HepG2 (cell line): ENCODE measurements around the gene SRP9. TPM values are rescaled to one million over a fixed set of nuclear protein-coding genes. Genes with fewer than 3 reads are reported as not detected.

Experiments used
- EED ChIP-seq: sonication (generic); formaldehyde crosslinking; IDR thresholded peaks from 2 replicates; pipeline ENCODE4 v1.5.0; 2020; ENCODE audit warnings: mild to moderate bottlenecking, missing genetic modification reagents
- HNRNPH1 ChIP-seq: fragments of 200-400 bp; formaldehyde crosslinking; optimal IDR thresholded peaks from 2 replicates; pipeline ENCODE3; 2017; ENCODE audit warnings: mild to moderate bottlenecking, low read depth, low read length
- JDP2 ChIP-seq: sonication (generic); formaldehyde crosslinking; IDR thresholded peaks from 2 replicates; pipeline ENCODE4 v1.8.1; 2022; ENCODE audit warnings: missing genetic modification reagents, borderline replicate concordance
- MAZ ChIP-seq, 2 experiments: sonication (generic) in 1 of 2; formaldehyde crosslinking in 1 of 2; IDR thresholded peaks; 2 replicates each; pipeline versions ENCODE4 v1.5.0 to v1.6.1; 2012 to 2020; ENCODE audit warnings: low read depth in 2 of 2, mild to moderate bottlenecking in 2 of 2, borderline replicate concordance in 1 of 2, improper control_type of control experiment in 1 of 2, low read length in 1 of 2, missing genetic modification reagents in 1 of 2, moderate library complexity in 1 of 2
- MTA1 ChIP-seq: sonication (generic); formaldehyde crosslinking; IDR thresholded peaks from 2 replicates; pipeline ENCODE4 v1.4.0; 2020; ENCODE audit warnings: missing genetic modification reagents, mild to moderate bottlenecking, borderline replicate concordance
- NCOA2 ChIP-seq: sonication (generic); formaldehyde crosslinking; IDR thresholded peaks from 2 replicates; pipeline ENCODE4 v1.8.0; 2022; ENCODE audit warnings: inconsistent platforms
- NFE2L2 ChIP-seq: fragments of 150-350 bp; IDR thresholded peaks from 2 replicates; pipeline ENCODE4 v1.6.1; 2014; ENCODE audit warnings: low read length
- POLR2AphosphoS5 ChIP-seq: IDR thresholded peaks from 2 replicates; pipeline ENCODE4 v1.6.1; 2012; ENCODE audit warnings: low read depth, low read length
- TEAD3 ChIP-seq: optimal IDR thresholded peaks from 2 replicates; pipeline ENCODE3; 2016; ENCODE audit warnings: borderline replicate concordance
- TERF1 ChIP-seq: sonication (generic); formaldehyde crosslinking; IDR thresholded peaks from 2 replicates; pipeline ENCODE4 v1.8.0; 2022; ENCODE audit warnings: mild to moderate bottlenecking, missing genetic modification reagents, moderate library complexity
- TFDP2 ChIP-seq: sonication (generic); formaldehyde crosslinking; IDR thresholded peaks from 2 replicates; pipeline ENCODE4 v1.4.0; 2020; ENCODE audit warnings: missing genetic modification reagents
- ZKSCAN8 ChIP-seq: IDR thresholded peaks from 2 replicates; pipeline ENCODE4 v1.6.1; 2016; ENCODE audit warnings: borderline replicate concordance, missing genetic modification reagents, missing compliant biosample characterization
- ZNF331 ChIP-seq: sonication (generic); formaldehyde crosslinking; IDR thresholded peaks from 2 replicates; pipeline ENCODE4 v1.4.0; 2020; ENCODE audit warnings: missing genetic modification reagents
- ZNF609 ChIP-seq: sonication (generic); formaldehyde crosslinking; IDR thresholded peaks from 2 replicates; pipeline ENCODE4 v1.4.0; 2020; ENCODE audit warnings: mild to moderate bottlenecking, missing genetic modification reagents, borderline replicate concordance
- ZNF788 ChIP-seq: sonication (generic); formaldehyde crosslinking; IDR thresholded peaks from 2 replicates; pipeline ENCODE4 v1.5.0; 2020; ENCODE audit warnings: mild to moderate bottlenecking, missing genetic modification reagents, borderline replicate concordance
- polyA plus RNA-seq, 8 experiments: library from polyadenylated mRNA; depleted of rRNA in 3 of 8; stranded (reverse) in 7 of 8; unstranded in 1 of 8; fragments of >200 nt; fragmentation: Illumina TruSeq in 4 of 8; extraction: Trizol in 4 of 8; gene quantifications; 2 replicates each; pipeline versions ENCODE4 v1.2.1 to v1.2.3, GENCODE V29; 2011 to 2016; ENCODE audit warnings: low read depth in 4 of 8, missing spikeins in 1 of 8, mixed read lengths in 1 of 8; ENCODE audit not compliant: insufficient read depth in 1 of 8
- total RNA-seq, 5 experiments: library from RNA; depleted of rRNA; stranded (reverse); fragments of >200 nt; fragmentation: Illumina TruSeq; extraction: Trizol; gene quantifications; 2 replicates each; pipeline ENCODE4 v1.2.3, GENCODE V29; 2016; ENCODE audit warnings: low read depth in 1 of 5
- TF ChIP-seq, protein P1 (sequence below): sonication (generic); formaldehyde crosslinking; IDR thresholded peaks from 2 replicates; pipeline ENCODE4 v1.4.0; 2020; ENCODE audit warnings: missing genetic modification reagents, borderline replicate concordance
- TF ChIP-seq, protein P2 (sequence below): sonication (generic); formaldehyde crosslinking; IDR thresholded peaks from 2 replicates; pipeline ENCODE4 v1.5.0; 2020; ENCODE audit warnings: missing genetic modification reagents

SRP9 gene
- total and polyA plus RNA-seq, 2 of the 13 experiments (the other 11 are each of a cell fraction or from before 2014, with no cell fraction given), result 251 to 307 TPM

- TF ChIP-seq MAZ (IDR thresholded peaks at IDR 0.05; ENCODE audit: borderline replicate concordance, low read depth, low read length) (peak; percentile 48), MAZ (CRISPR knock-in tag; IDR thresholded peaks at IDR 0.05; ENCODE audit: low read depth) (peak; percentile 76), TEAD3 (CRISPR knock-in tag) (peak; percentile 99), EED (CRISPR knock-in tag) (no peak), NCOA2 (CRISPR knock-in tag) (peak; percentile 97), ZNF331 (peak; percentile 93), HNRNPH1 (no peak), ZNF609 (peak; percentile 96), POLR2AphosphoS5 (no peak), JDP2 (no peak), MTA1 (CRISPR knock-in tag) (peak; percentile 92), TERF1 (CRISPR knock-in tag) (no peak), ZNF788 (peak; percentile 97; the same call in 1 of the 2 replicates), ZKSCAN8 (CRISPR knock-in tag) (peak; percentile 95), NFE2L2 (peak; percentile 53), TFDP2 (CRISPR knock-in tag) (no peak; the same call in 1 of the 2 replicates)
- TF ChIP-seq, protein P1, sequence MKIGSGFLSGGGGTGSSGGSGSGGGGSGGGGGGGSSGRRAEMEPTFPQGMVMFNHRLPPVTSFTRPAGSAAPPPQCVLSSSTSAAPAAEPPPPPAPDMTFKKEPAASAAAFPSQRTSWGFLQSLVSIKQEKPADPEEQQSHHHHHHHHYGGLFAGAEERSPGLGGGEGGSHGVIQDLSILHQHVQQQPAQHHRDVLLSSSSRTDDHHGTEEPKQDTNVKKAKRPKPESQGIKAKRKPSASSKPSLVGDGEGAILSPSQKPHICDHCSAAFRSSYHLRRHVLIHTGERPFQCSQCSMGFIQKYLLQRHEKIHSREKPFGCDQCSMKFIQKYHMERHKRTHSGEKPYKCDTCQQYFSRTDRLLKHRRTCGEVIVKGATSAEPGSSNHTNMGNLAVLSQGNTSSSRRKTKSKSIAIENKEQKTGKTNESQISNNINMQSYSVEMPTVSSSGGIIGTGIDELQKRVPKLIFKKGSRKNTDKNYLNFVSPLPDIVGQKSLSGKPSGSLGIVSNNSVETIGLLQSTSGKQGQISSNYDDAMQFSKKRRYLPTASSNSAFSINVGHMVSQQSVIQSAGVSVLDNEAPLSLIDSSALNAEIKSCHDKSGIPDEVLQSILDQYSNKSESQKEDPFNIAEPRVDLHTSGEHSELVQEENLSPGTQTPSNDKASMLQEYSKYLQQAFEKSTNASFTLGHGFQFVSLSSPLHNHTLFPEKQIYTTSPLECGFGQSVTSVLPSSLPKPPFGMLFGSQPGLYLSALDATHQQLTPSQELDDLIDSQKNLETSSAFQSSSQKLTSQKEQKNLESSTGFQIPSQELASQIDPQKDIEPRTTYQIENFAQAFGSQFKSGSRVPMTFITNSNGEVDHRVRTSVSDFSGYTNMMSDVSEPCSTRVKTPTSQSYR (CRISPR knock-in tag), result peak; percentile 74
- TF ChIP-seq, protein P2, sequence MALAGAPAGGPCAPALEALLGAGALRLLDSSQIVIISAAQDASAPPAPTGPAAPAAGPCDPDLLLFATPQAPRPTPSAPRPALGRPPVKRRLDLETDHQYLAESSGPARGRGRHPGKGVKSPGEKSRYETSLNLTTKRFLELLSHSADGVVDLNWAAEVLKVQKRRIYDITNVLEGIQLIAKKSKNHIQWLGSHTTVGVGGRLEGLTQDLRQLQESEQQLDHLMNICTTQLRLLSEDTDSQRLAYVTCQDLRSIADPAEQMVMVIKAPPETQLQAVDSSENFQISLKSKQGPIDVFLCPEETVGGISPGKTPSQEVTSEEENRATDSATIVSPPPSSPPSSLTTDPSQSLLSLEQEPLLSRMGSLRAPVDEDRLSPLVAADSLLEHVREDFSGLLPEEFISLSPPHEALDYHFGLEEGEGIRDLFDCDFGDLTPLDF, result peak; percentile 47; the same call in 1 of the 2 replicates
Measured at GRCh38 chr1:225813214-225813964, 35.8 kb downstream of the SRP9 start (continued).
